A549 (cell line): ENCODE data around the gene UBN2. TPM values are rescaled to one million over a fixed set of nuclear protein-coding genes. Genes with fewer than 3 reads are reported as not detected.

Source experiments
- ATAC-seq, 2 experiments: fragments of 200-7000 bp in 1 of 2; fragments of >200 bp in 1 of 2; cut with Nextera tagmentation in 1 of 2; cut with Tn5 transposase in 1 of 2; 3 replicates each; pipeline versions ENCODE4 v1.8.0 to v1.9.1; 2018 to 2020; ENCODE audit warnings: mild to moderate bottlenecking in 1 of 2, moderate library complexity in 1 of 2
- CTCF ChIA-PET: fragments of 300-600 bp; sonication (Branson Sonifier 250); formaldehyde crosslinking; extraction: SDS; loops from one replicate; lab custom pipeline; 2021; ENCODE audit warnings: antibody characterized with exemption, inconsistent platforms; lab: Yijun Ruan, JAX
- POLR2A ChIA-PET: fragments of 350-600 bp; formaldehyde crosslinking; extraction: SDS; loops from one replicate; lab custom pipeline; 2021; ENCODE audit warnings: antibody characterized with exemption, inconsistent platforms; lab: Yijun Ruan, JAX
- DNase-seq, 2 experiments: peaks; one replicate each; pipeline versions ENCODE4 v3.0.0 to v3.0.0-alpha.2; 2011 to 2016; ENCODE audit warnings: low read depth in 1 of 2, low spot score in 1 of 2
- FAIRE-seq: peaks from 2 replicates; lab custom pipeline; 2011; peaks lifted over from hg19 to GRCh38; lab: Jason Lieb, UNC
- H3K27ac ChIP-seq, 2 experiments: fragments of >200 bp; sonication (Bioruptor Twin); formaldehyde crosslinking; 3 replicates each; pipeline ENCODE4 v1.5.1; 2016 to 2017
- H3K4me1 ChIP-seq: fragments of >200 bp; sonication (Bioruptor Twin); formaldehyde crosslinking; 3 replicates; pipeline ENCODE4 v1.6.1; 2016
- H3K4me2 ChIP-seq: fragments of >200 bp; sonication (Bioruptor Twin); formaldehyde crosslinking; 3 replicates; pipeline ENCODE4 v1.6.1; 2016
- H3K4me3 ChIP-seq: fragments of >200 bp; sonication (Bioruptor Twin); formaldehyde crosslinking; 3 replicates; pipeline ENCODE4 v1.5.1; 2016
- H3K9me3 ChIP-seq: fragments of >200 bp; sonication (Bioruptor Twin); formaldehyde crosslinking; 3 replicates; pipeline ENCODE4 v1.6.1; 2016
- BCL3 ChIP-seq: fragments of >200 bp; sonication (Bioruptor Twin); formaldehyde crosslinking; IDR thresholded peaks from 3 replicates; pipeline ENCODE4 v1.6.1; 2016
- CBX2 ChIP-seq: fragments of 200-600 bp; sonication (generic); IDR thresholded peaks from 2 replicates; pipeline ENCODE4 v1.6.1; 2016; ENCODE audit warnings: low read depth, mild to moderate bottlenecking, borderline replicate concordance
- CEBPB ChIP-seq, 2 experiments: fragments of >200 bp in 1 of 2; sonication (Bioruptor Twin) in 1 of 2; formaldehyde crosslinking in 1 of 2; IDR thresholded peaks; 2 replicates each; pipeline ENCODE4 v1.6.1; 2012 to 2016
- CHD4 ChIP-seq: fragments of 200-600 bp; sonication (generic); IDR thresholded peaks from 2 replicates; pipeline ENCODE4 v1.6.1; 2016; ENCODE audit warnings: antibody characterized with exemption, mild to moderate bottlenecking, borderline replicate concordance
- CTCF ChIP-seq: fragments of >200 bp; sonication (Bioruptor Twin); formaldehyde crosslinking; IDR thresholded peaks from 3 replicates; pipeline ENCODE4 v1.5.1; 2016
- EHF ChIP-seq: fragments of 250-450 bp; sonication (Bioruptor Pico); IDR thresholded peaks from 2 replicates; pipeline ENCODE4 v1.5.0; 2020; ENCODE audit warnings: mild to moderate bottlenecking
- FOSL2 ChIP-seq, 2 experiments: fragments of 450-650 bp in 1 of 2; fragments of >200 bp in 1 of 2; sonication (Bioruptor Twin) in 1 of 2; formaldehyde crosslinking; IDR thresholded peaks; 2 replicates each; pipeline versions ENCODE4 v1.5.0 to v1.6.1; 2016 to 2020; ENCODE audit warnings: mild to moderate bottlenecking in 1 of 2, moderate library complexity in 1 of 2
- GATA3 ChIP-seq: IDR thresholded peaks from 2 replicates; pipeline ENCODE4 v1.6.1; 2012; ENCODE audit warnings: borderline replicate concordance
- HDAC2 ChIP-seq: fragments of 200-600 bp; sonication (generic); IDR thresholded peaks from 2 replicates; pipeline ENCODE4 v1.6.1; 2016
- HMGXB4 ChIP-seq: fragments of 250-450 bp; sonication (Bioruptor Pico); IDR thresholded peaks from 2 replicates; pipeline ENCODE4 v1.5.0; 2021; ENCODE audit warnings: mild to moderate bottlenecking, moderate library complexity, borderline replicate concordance
- HOXA7 ChIP-seq: fragments of 250-450 bp; sonication (Bioruptor Pico); IDR thresholded peaks from 2 replicates; pipeline ENCODE4 v1.5.0; 2020; ENCODE audit warnings: mild to moderate bottlenecking, moderate library complexity
- HOXB5 ChIP-seq: fragments of 250-450 bp; sonication (Bioruptor Pico); IDR thresholded peaks from 2 replicates; pipeline ENCODE4 v1.5.0; 2020; ENCODE audit warnings: mild to moderate bottlenecking, moderate library complexity
- JUN ChIP-seq, 2 experiments: fragments of >200 bp; sonication (Bioruptor Twin); formaldehyde crosslinking; IDR thresholded peaks; 2 replicates in 1 of 2; 3 replicates in 1 of 2; pipeline ENCODE4 v1.6.1; 2016 to 2017
- JUNB ChIP-seq: fragments of >200 bp; sonication (Bioruptor Twin); formaldehyde crosslinking; IDR thresholded peaks from 2 replicates; pipeline ENCODE4 v1.6.1; 2016
- KDM5A ChIP-seq: fragments of 200-600 bp; sonication (generic); IDR thresholded peaks from 2 replicates; pipeline ENCODE4 v1.6.1; 2016; ENCODE audit warnings: antibody characterized with exemption, mild to moderate bottlenecking
- MAZ ChIP-seq: fragments of 150-350 bp; IDR thresholded peaks from 2 replicates; pipeline ENCODE4 v1.6.1; 2014; ENCODE audit warnings: antibody characterized with exemption, low read depth, low read length, borderline replicate concordance
- NFE2L2 ChIP-seq: fragments of 150-350 bp; conservative IDR thresholded peaks from 2 replicates; pipeline ENCODE4 v1.6.1; 2014; ENCODE audit warnings: low read length
- NR3C1 ChIP-seq: fragments of >200 bp; sonication (Bioruptor Twin); formaldehyde crosslinking; IDR thresholded peaks from 3 replicates; pipeline ENCODE4 v1.6.1; 2017
- PHF8 ChIP-seq: fragments of 200-600 bp; sonication (generic); IDR thresholded peaks from 2 replicates; pipeline ENCODE4 v1.6.1; 2016; ENCODE audit warnings: low read depth, mild to moderate bottlenecking, antibody characterized with exemption, moderate library complexity, borderline replicate concordance
- POLR2AphosphoS2 ChIP-seq: conservative IDR thresholded peaks from 2 replicates; pipeline ENCODE4 v1.6.1; 2012; ENCODE audit warnings: low read length, improper control_type of control experiment, inconsistent platforms
- TFCP2L1 ChIP-seq: fragments of 250-450 bp; sonication (Bioruptor Pico); IDR thresholded peaks from 2 replicates; pipeline ENCODE4 v1.5.0; 2021; ENCODE audit warnings: mild to moderate bottlenecking
- TP53 ChIP-seq: fragments of 250-450 bp; sonication (Bioruptor Pico); IDR thresholded peaks from 2 replicates; pipeline ENCODE4 v1.5.0; 2021; ENCODE audit warnings: mild to moderate bottlenecking, moderate library complexity
- ZC3H11A ChIP-seq: fragments of 450-650 bp; IDR thresholded peaks from 2 replicates; pipeline ENCODE4 v1.6.1; 2014; ENCODE audit warnings: antibody characterized with exemption, mild to moderate bottlenecking
- WGBS: methylation state at CpG from one replicate; pipeline ENCODE4 v1.1.6; 2017; ENCODE audit errors: missing lambda C conversion rate; 5-methylcytosine and 5-hydroxymethylcytosine counted together
- polyA plus RNA-seq, 4 experiments: library from polyadenylated mRNA; depleted of rRNA in 3 of 4; stranded (reverse); fragments of >200 nt; fragmentation: RNase III in 1 of 4; extraction: RNeasy Plus Mini Kit Qiagen cat#74134 plus additional on column Dnase treatment in 1 of 4; gene quantifications; 2 replicates in 3 of 4; 3 replicates in 1 of 4; pipeline ENCODE4 v1.2.3, GENCODE V29; 2011 to 2017

The UBN2 gene
- polyA plus RNA-seq, 2 of the 4 experiments (the other 2 are of a cell fraction) = 2.1 to 5.7 TPM

- no peak for ATAC-seq
- Histone ChIP-seq H3K4me1 (peaks cover 29% of the 10 kb centered on the region), H3K4me2 (peak overlapping the region; percentile 97), H3K4me3 (peak overlapping the region; percentile 78), H3K27ac (peak overlapping the region; percentile 86 to 96; a peak in 5 of 6 replicates), H3K9me3 (no peaks in the 10 kb centered on the region)
- ChIA-PET POLR2A (interaction anchor here (1.9 kb wide), 1 partner anchor 99 kb away, joined by 8 read pairs; a partner anchor contains a TSS), CTCF (interaction anchor here (0.6 to 1.7 kb wide), 2 partner anchors 125 to 157 kb away, joined by 3 to 5 read pairs; no protein-coding TSS in a partner anchor)
- WGBS = 6% methylated on average over 8 of the region's 8 CpGs
- no peak for FAIRE-seq
- TF ChIP-seq CEBPB (IDR thresholded peaks at IDR 0.05) (peak; percentile 57 to 86; a peak in 3 of 4 replicates), CHD4 (no peak)
- peak in 1 of 2 experiments; percentile 57 for DNase-seq
Observed at GRCh38 chr7:139232377-139232717, 1.3 kb downstream of the UBN2 start.

GRCh38 chr7:139232904-139233303, 1.9 kb downstream of the UBN2 start:
- DNase-seq = peak in 1 of 2 experiments; percentile 18
- FAIRE-seq = peak; percentile 7
- Histone ChIP-seq H3K4me1 (peaks cover 29% of the 10 kb centered on the region), H3K27ac (no peak overlapping the region), H3K4me3 (peak overlapping the region; percentile 78; the same call in 2 of the 3 replicates), H3K9me3 (no peaks in the 10 kb centered on the region), H3K4me2 (peak overlapping the region; percentile 97)
- POLR2A ChIA-PET = no interaction called here
- WGBS = 55% methylated on average over 2 of the region's 2 CpGs
- CTCF ChIA-PET = interaction anchor here (0.8 to 1.7 kb wide), 2 partner anchors 59 to 158 kb away, joined by 3 to 5 read pairs; no protein-coding TSS in a partner anchor
- no peak for ATAC-seq
- TF ChIP-seq JUN (IDR thresholded peaks at IDR 0.05) = no peak
- no peak for TF ChIP-seq HOXA7 (CRISPR knock-in tag)
- TF ChIP-seq GATA3 = no peak
- TF ChIP-seq NFE2L2 = no peak
- TF ChIP-seq CEBPB (IDR thresholded peaks at IDR 0.05) = no peak
- no peak for TF ChIP-seq FOSL2 (IDR thresholded peaks at IDR 0.05)
- TF ChIP-seq FOSL2 (CRISPR knock-in tag; IDR thresholded peaks at IDR 0.05) = no peak
- no peak for TF ChIP-seq CHD4
- TF ChIP-seq CBX2 = no peak
- TF ChIP-seq CTCF = no peak
- TF ChIP-seq NR3C1 = no peak
- TF ChIP-seq TP53 = no peak
- no peak for TF ChIP-seq ZC3H11A
- no peak for TF ChIP-seq BCL3
- TF ChIP-seq MAZ = no peak
- no peak for TF ChIP-seq TFCP2L1 (CRISPR knock-in tag)
- no peak for TF ChIP-seq PHF8
- TF ChIP-seq HMGXB4 = no peak

- ATAC-seq (no peak), DNase-seq (no peak), FAIRE-seq (no peak)
- Histone ChIP-seq H3K4me3 (no peak overlapping the region), H3K9me3 (no peaks in the 10 kb centered on the region), H3K4me1 (no peaks in the 10 kb centered on the region), H3K27ac (no peak overlapping the region), H3K4me2 (no peak overlapping the region)
- POLR2A ChIA-PET = no interaction called here
- TF ChIP-seq POLR2AphosphoS2 (no peak), HDAC2 (no peak), KDM5A (no peak), BCL3 (no peak), JUNB (no peak), EHF (CRISPR knock-in tag) (no peak), HOXB5 (CRISPR knock-in tag) (no peak), HMGXB4 (no peak), GATA3 (no peak)
- CTCF ChIA-PET = no interaction called here
Observed at GRCh38 chr7:139241258-139241657, 10.2 kb downstream of the UBN2 start.
